ENCODE data around the gene KRTAP12-2. TPM values are rescaled to one million over a fixed set of nuclear protein-coding genes. Genes with fewer than 3 reads are reported as not detected.

Gene KRTAP12-2
- total and polyA plus RNA-seq, 2 donors (not counting 3 experiments of a cell fraction or from before 2014, with no cell fraction given): not detected

DNA sequence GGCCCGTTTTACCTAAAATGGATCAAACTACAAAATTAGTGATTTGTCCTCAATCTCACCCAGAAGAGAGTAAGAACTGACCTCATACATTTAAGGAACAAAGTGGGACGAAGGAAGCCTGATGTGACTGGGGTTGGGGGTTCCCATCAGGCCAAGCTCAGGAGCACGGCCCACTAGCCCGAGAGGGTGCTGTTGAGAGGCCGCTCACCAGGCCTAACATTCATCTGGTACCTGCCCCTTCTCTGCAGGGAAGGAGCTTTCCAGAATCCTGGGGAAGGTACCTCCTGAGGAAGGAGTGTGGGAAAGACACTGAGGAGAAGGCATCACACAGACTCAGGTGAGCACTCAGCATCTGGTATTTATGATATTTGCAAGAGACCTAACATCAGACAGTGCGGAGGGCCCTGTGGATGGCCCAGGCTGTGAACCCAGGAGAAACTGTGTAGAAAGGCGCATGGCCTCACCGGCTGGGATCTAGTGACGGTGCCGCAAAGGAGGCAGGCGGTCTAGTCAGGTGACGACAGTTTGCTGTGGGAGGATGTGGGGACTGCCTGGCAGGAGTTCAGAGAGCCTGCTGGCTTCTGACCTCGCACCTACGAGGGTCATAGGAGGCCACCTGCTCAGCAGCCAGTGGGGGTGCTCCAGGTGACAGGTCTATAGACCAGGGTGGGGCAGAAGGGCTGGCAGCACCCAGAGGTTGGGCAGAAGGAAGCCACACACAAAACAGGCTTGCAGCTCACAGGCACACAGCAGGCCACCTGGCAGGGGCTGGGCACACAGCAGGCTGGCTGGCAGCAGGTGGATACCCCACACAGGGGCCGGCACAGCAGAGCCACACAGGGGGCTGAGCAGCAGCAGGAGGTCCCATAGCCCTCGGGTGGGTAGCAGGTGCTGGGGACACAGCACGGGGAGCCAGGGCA lies 12.8 kb downstream of the KRTAP12-2 start:
- Histone ChIP-seq H3K9ac (replicated peaks; ENCODE audit: extremely low read depth, insufficient read depth, low read length) (no peak overlapping the region), H3K9me3 (replicated peaks; ENCODE audit: control insufficient read depth, insufficient read depth, low read length) (no peaks in the 10 kb centered on the region), H3K4me1 (ENCODE audit: control insufficient read depth, extremely low read depth, insufficient read depth, low read length) (no peaks in the 10 kb centered on the region), H3K9me1 (replicated peaks; ENCODE audit: control insufficient read depth, extremely low read depth, insufficient read depth, low read length) (no peaks in the 10 kb centered on the region), H3K79me2 (ENCODE audit: control insufficient read depth, insufficient read depth, low read length) (no peaks in the 10 kb centered on the region), H3K4me2 (ENCODE audit: insufficient read depth, low read length) (no peak overlapping the region), H3K27me3 (ENCODE audit: control insufficient read depth in 2 of 2, insufficient read depth in 2 of 2, low read length in 2 of 2) (no peaks in the 10 kb centered on the region), H3K36me3 (ENCODE audit: control insufficient read depth in 2 of 2, extremely low read depth in 1 of 2, insufficient read depth in 2 of 2, low read length in 2 of 2) (no peaks in the 10 kb centered on the region), H3K27ac (ENCODE audit: insufficient read depth, low read depth, low read length) (no peak overlapping the region), H4K20me1 (replicated peaks; ENCODE audit: control insufficient read depth, extremely low read depth, insufficient read depth, low read length) (no peaks in the 10 kb centered on the region), H2AFZ (ENCODE audit: low read depth, low read length) (no peak overlapping the region), H3K4me3 (replicated peaks in 1 of 3; ENCODE audit: insufficient read depth in 1 of 3, low read depth in 1 of 3, low read length in 3 of 3) (no peak overlapping the region)
- ChIA-PET CTCF (interaction anchor here (1.0 kb wide), 1 partner anchor 23 kb away, joined by 3 read pairs; no protein-coding TSS in a partner anchor), POLR2A (interaction anchor here (1.1 kb wide), 1 partner anchor 32 kb away, joined by 3 read pairs; no protein-coding TSS in a partner anchor)
- FAIRE-seq: no peak
- BruUV-seq (replicated peaks): no TSS peak
- DNase-seq (ENCODE audit: low read depth, low spot score): no peak
- intact Hi-C loops (cut with micrococcal nuclease): no loop called here
- TF ChIP-seq POLR2AphosphoS5 (IDR thresholded peaks at IDR 0.05; ENCODE audit: insufficient read depth, low read depth, low read length): no peak
- TF ChIP-seq EZH2 (IDR thresholded peaks at IDR 0.05; ENCODE audit: borderline replicate concordance, low read depth, low read length, severe bottlenecking): no peak
- TF ChIP-seq FOS (IDR thresholded peaks at IDR 0.05; ENCODE audit: borderline replicate concordance, insufficient read depth, low read length): no peak
- TF ChIP-seq, protein P1, sequence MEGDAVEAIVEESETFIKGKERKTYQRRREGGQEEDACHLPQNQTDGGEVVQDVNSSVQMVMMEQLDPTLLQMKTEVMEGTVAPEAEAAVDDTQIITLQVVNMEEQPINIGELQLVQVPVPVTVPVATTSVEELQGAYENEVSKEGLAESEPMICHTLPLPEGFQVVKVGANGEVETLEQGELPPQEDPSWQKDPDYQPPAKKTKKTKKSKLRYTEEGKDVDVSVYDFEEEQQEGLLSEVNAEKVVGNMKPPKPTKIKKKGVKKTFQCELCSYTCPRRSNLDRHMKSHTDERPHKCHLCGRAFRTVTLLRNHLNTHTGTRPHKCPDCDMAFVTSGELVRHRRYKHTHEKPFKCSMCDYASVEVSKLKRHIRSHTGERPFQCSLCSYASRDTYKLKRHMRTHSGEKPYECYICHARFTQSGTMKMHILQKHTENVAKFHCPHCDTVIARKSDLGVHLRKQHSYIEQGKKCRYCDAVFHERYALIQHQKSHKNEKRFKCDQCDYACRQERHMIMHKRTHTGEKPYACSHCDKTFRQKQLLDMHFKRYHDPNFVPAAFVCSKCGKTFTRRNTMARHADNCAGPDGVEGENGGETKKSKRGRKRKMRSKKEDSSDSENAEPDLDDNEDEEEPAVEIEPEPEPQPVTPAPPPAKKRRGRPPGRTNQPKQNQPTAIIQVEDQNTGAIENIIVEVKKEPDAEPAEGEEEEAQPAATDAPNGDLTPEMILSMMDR (IDR thresholded peaks at IDR 0.05; ENCODE audit: extremely low read depth in 1 of 2, insufficient read depth in 1 of 2, low read depth in 1 of 2, low read length in 2 of 2): no peak
- no peak for TF ChIP-seq MYC (IDR thresholded peaks at IDR 0.05; ENCODE audit: low read depth, low read length)
- TF ChIP-seq POLR2A (IDR thresholded peaks at IDR 0.05; ENCODE audit: low read depth, low read length): no peak
- TF ChIP-seq, protein P2, sequence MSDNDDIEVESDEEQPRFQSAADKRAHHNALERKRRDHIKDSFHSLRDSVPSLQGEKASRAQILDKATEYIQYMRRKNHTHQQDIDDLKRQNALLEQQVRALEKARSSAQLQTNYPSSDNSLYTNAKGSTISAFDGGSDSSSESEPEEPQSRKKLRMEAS (IDR thresholded peaks at IDR 0.05; ENCODE audit: insufficient read depth, insufficient read length): no peak
- TF ChIP-seq JUN (IDR thresholded peaks at IDR 0.05; ENCODE audit: borderline replicate concordance, insufficient read depth, insufficient read length, low read depth): no peak
- dilution Hi-C loops (cut with MboI; ENCODE audit: extremely low pct_ligation_motif_present, low sequenced_read_pairs): no loop called here

All from endothelial cell of umbilical vein (primary cell).